HG03159 (cell line): ENCODE results near the gene OXCT2.
"Not testable (repeated sequence)": the region's sequence is repeated elsewhere in the genome, so short reads cannot be mapped to it uniquely, and the experiment has no call there.

Experiments used
- ATAC-seq: cut with Tn5 transposase; IDR thresholded peaks from one replicate; pipeline ENCODE4 v1.9.1; 2021; ENCODE audit warnings: mild to moderate bottlenecking, moderate library complexity; ENCODE audit not compliant: unreplicated experiment

The OXCT2 gene

DNA sequence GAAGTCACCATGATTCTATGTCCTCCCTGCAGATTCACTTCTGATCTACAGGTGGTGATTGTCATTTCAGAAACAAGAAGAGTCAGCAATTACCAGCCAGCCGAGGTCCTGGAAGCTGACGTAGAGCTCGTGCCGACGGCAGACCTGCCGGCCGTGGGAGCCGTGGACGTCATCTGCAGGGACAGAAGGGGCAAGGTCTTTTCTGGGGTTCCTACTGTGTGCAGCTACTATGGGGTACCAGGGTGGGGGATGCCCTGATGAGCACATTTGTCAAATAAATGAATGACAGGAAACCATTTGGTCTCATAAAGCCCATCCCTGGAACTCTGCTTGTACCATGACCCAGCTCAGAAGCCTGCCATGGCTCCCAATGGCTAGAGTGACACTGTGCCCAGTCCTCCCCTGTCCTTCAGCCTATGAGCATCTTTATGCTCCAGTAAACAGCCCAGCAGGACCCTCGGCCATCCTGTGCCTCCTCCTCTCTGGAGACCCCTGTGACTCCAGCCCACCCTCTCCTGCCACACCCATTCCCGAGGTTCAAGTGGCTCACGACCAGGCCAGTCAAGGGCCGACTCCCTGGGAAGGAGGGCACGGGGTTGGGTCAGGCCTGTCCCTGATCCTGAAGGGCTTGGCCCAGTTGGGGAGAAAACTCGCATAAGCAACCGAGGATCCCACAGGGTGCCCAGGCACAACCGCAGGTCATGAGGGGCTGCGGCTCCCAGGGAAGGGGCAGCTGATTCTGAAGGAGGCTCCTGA, 7.4 kb downstream of the OXCT2 start:
- ATAC-seq, result not testable (repeated sequence)

GRCh38 chr1:39762550-39763540, 8.3 kb downstream of the OXCT2 start:
- no peak for ATAC-seq

DNA sequence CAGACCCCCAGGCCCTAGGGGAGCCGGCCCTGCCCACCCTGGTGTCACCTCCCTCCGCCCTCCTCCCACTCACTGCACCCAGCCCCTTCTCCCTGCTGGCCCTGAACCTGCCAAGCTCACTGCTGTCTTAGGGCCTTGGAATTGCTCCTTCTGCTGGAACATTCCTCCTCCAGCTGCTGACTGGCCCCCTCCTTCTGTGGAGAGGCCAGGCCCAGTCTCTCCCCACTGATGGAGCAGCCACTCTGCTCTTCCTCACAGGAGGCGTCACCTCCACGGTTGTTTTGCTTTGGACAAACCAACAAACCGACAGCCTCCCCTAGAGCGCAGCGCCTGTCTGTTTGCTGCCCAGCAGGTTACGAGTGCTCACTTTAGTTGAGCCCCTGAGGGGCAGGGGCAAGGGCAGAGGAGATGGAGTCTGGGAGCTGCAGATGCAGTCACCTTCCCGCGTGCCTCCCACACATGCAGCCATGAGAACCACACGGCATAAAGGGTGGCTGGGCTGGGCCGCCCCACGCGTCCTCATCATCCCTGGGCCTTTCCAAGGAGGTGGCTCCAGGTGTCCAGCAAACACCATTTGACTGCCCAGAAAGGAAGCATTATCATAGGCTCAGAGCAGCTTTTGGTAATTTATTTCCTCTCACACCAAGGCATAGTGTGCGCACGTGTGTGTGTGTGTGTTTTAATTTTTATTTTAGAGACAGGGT, 9.4 kb downstream of the OXCT2 start:
- ATAC-seq, result no peak

GRCh38 chr1:39761016-39761415, 10.1 kb downstream of the OXCT2 start:
- ATAC-seq, result no peak

GRCh38 chr1:39760074-39761008, 10.8 kb downstream of the OXCT2 start:
- no peak for ATAC-seq

- no peak for ATAC-seq
Observed at GRCh38 chr1:39759436-39759726, 11.8 kb downstream of the OXCT2 start.

GRCh38 chr1:39758556-39759435, 12.4 kb downstream of the OXCT2 start:
- no peak for ATAC-seq

GRCh38 chr1:39757501-39757900, 13.6 kb downstream of the OXCT2 start:
- no peak for ATAC-seq

DNA sequence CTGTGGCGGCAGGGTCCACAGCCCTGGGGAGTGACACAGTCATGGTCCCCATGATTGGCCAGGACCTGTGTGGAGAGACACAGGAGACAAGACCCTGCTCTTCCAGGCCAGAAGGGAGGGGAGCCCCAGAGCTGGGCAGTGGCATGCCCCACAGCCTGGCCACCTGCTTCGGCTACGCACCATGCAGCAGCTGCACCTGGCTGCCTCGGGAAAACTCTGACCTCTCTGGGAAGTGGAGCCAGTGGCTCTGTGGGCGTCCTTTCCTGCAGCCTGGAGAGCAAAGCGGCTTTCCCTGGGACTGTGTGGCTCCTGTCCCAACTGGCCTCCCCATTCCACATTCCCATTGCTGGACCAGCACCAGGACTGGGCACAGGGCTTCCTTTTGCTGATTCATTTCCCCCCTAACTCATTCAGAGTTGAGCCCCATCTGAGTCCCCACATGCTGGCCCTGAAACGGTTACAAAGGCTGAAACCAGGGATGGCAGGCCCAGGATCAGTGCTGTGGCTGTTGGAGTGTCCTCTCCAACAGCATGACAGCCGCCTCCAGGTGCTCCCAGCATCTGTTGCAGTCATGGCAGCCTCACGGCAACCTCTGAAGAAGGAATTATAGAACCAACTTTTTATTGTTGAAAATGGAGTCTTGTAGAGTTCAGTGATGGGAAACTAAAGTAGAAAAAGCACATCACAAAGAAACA, 15.0 kb downstream of the OXCT2 start:
- no peak for ATAC-seq

DNA sequence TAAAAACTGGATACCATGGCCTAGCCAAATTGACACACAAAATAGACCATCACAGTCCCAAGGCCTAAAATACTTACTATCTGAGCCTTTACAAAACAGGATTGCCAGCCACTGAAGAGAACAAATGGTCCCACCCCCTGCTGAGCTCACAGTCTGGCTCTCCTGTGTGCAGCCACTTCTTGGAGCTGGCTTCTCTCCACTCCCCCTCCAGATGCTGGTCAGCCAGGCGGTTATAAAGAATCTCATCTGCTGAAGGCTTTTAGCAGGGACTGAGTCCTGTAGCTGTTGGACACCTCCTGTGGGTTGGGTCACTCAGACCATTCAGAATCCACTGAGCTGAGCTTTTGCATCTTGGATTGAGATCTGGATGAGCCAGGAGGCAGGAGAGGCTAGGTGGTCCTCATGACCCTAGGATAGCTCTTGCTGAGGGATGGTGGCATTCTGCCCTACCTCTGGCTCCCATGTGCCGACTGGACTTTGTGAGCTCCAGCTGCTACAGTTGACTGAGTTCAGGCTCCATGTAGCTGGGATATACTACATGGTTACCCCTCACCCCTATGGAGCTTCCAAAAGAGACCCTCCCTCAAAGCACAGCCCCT, 16.1 kb downstream of the OXCT2 start:
- ATAC-seq, result no peak

- ATAC-seq, result no peak
Observed at GRCh38 chr1:39754026-39754570, 17.1 kb downstream of the OXCT2 start.

DNA sequence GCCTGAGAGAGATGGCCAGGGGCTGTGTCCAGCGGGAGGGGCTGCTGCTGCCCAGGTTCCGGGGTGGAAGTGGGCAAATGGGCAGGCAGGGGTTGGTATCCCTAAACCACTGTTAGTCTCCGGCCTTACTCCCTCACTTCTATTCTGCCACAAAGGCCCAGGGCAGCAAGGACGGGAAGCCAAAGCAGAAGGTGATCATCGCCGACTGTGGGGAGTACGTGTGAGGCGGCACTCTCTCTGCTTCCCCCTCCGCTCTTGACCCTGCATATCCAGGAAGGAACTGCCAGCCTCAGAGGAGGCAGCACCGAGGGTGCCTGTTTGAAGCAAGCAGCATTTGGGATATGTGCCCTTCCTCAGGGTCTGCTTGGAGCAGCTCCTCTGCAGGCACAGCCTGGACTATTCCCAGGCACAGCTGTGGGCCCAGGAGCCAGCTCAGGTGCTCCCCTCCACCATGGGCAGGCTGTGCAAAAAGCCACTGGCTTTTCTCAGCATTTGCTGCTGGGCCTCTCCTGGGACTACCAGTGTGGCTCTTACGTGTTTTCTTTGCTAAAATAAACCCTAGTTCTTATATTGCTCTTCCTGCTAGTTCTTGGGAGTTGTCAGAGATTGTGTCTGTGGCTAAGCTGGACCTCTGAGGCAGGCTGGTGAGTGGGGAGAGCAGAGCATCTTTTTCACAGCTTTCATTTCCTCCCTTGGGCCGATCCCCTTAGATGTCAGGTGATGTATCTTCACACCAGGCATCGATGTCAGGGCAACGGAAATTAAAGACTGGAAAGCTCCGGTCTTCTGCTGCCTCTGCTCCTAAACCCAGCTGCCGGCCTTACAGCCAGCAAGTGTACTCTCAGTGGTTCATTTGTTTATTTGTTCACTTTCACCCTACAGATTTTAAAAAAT, 17.8 kb downstream of the OXCT2 start:
- no peak for ATAC-seq

DNA sequence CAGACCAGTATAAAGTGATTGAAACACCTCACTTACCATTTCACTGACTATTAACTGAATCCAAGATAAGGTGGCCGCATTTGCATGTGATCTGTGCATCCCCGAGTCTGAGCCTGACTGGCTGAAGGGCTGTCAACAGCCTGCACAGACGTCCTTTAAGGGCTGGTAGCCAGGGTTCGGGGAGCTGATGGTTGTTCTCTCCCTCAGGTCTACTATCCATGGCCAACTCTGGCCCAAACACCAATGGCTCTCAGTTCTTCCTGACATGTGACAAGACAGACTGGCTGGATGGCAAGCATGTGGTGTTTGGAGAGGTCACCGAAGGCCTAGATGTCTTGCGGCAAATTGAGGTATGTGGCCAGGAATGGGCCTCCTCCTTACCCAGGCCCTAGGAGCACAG, 18.4 kb downstream of the OXCT2 start:
- ATAC-seq, result no peak

GRCh38 chr1:39751595-39751994, 19.6 kb downstream of the OXCT2 start:
- no peak for ATAC-seq

DNA sequence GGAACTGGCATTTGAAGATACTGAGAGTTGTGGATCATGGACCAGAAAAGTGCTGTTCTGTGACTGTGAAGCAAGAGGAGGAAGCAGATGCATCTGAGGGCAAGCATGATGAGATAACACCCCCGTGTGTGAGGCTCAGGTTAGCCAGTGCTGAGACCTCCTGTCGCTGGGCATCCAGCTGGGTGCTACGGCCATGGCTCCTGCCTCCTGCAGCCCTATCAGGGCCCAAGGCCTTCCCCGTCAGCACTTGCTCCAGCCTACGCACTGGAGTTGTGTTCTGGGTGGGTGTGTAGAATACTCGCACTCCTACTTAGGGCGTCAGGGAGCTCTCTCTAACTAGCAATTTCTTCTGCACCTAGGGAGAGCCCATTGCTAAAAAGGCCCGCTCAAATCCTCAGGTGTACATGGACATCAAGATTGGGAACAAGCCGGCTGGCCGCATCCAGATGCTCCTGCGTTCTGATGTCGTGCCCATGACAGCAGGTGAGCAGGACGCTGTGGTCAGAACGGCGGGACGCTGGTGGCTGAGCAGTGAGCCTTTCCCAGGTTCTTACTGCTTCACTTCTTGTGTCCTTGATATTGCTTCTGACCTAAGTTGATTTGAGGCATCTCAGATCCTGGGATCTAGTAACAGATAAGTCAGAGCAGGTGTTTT, 26.0 kb downstream of the OXCT2 start:
- ATAC-seq, result no peak

GRCh38 chr1:39738622-39739366, 32.4 kb downstream of the OXCT2 start, which contains the start of gene PPIE:
TSS of gene PPIE (plus strand) at chr1:39738882. CDS start at chr1:39738901, 19 bp downstream.
- peak; percentile 86 for ATAC-seq
